ENCODE results near the gene CTAG2. TPM values are rescaled to one million over a fixed set of nuclear protein-coding genes. Genes with fewer than 3 reads are reported as not detected.
"Not testable (repeated sequence)": the region's sequence is repeated elsewhere in the genome, so short reads cannot be mapped to it uniquely, and the experiment has no call there.

Gene CTAG2
- polyA plus RNA-seq (2011; rRNA removed) (not detected in 2 replicates), polyA minus RNA-seq (2011; rRNA and poly(A)+ RNA removed) (not detected in 2 replicates)

DNA sequence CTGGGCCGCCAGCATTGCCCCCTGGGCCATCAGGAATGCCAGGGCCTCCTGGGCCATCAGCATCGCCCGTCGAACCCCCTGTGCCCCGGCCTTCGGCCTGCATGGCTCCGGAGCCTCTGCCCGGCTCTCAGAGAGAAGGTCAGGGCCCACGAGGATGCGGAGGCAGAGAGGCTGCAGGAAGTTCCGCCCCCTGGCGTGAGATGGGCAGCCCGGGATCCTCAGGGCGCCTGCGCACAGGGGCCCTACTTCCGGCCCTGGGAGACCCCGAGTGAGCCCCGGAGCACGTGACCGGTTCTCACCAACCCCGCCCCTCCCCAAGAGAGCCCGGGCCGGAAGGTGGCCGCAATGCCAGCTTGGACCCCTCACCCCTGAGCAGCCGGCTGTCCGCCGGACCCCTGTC lies at the start of gene CTAG2:
Gene CTAG2 (minus strand): TSS at position 167 of the 400 bp plus-strand sequence. CDS start 64 bp downstream, at position 103.
- DNase-seq (ENCODE audit: low read depth); H3K27me3 ChIP-seq (ENCODE audit: control insufficient read depth, insufficient read depth, low read length); H3K4me3 ChIP-seq (ENCODE audit: low read depth, low read length); CTCF ChIA-PET; POLR2A ChIA-PET; H3K36me3 ChIP-seq (ENCODE audit: control insufficient read depth, insufficient read depth, low read length): not testable (repeated sequence)

DNA sequence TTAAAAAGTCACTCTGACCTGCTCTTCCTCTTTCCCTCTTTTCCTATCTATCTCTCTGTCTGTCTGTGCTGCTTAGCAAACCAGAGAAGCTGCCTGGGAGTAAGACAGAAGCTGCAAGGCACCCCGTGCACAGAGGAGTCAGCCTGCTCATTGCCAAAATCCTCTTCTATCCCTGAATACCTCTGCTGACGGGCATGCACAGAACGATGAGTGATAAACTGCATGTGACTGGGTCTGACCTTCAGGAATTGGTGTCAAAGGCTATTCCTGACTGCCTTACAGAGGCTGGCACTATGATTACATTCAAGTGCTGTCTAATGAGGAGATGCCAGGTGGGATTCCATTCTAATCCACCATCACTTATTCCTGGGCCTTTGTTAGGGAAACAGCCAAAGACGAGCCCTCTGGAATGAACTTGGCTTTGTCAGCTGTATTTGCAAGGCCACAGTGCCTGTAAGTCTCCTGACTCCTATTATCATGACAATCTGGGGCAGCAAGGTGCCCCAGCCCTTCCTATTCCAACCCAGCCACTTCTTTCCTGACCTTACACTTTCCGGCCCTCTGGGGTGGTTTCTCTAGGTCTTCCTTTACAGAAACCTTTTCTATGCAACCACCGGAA lies 45.4 kb upstream of the CTAG2 start:
- ChIA-PET CTCF (no interaction called here), POLR2A (no interaction called here)
- Histone ChIP-seq H3K36me3 (ENCODE audit: control insufficient read depth, insufficient read depth, low read length) (no peaks in the 10 kb centered on the region), H3K27me3 (ENCODE audit: control insufficient read depth, insufficient read depth, low read length) (no peaks in the 10 kb centered on the region), H3K4me3 (ENCODE audit: low read depth, low read length) (no peak overlapping the region)
- TF ChIP-seq, protein P1, sequence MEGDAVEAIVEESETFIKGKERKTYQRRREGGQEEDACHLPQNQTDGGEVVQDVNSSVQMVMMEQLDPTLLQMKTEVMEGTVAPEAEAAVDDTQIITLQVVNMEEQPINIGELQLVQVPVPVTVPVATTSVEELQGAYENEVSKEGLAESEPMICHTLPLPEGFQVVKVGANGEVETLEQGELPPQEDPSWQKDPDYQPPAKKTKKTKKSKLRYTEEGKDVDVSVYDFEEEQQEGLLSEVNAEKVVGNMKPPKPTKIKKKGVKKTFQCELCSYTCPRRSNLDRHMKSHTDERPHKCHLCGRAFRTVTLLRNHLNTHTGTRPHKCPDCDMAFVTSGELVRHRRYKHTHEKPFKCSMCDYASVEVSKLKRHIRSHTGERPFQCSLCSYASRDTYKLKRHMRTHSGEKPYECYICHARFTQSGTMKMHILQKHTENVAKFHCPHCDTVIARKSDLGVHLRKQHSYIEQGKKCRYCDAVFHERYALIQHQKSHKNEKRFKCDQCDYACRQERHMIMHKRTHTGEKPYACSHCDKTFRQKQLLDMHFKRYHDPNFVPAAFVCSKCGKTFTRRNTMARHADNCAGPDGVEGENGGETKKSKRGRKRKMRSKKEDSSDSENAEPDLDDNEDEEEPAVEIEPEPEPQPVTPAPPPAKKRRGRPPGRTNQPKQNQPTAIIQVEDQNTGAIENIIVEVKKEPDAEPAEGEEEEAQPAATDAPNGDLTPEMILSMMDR (IDR thresholded peaks at IDR 0.05; ENCODE audit: insufficient read depth, low read depth, low read length) = no peak
- DNase-seq (ENCODE audit: low read depth) = no peak

DNA sequence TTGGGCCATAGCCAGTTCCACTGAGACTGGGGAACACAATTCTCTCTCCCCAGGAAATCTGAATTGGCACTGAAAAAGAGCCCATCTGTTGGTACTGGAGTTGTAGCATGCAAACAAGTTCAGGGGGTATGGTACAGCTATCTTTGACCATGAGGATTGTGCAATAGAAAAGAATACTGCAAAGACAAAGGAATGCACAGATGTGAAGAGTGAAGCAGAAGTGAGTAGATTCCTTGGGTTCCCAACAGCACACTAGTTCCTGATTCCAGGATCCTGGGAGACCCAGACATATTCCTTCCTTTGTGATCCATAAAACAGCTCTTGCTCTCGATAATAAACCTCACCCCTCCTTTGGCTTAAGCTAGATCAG lies 43.3 kb upstream of the CTAG2 start:
- DNase-seq (ENCODE audit: low read depth) = no peak
- POLR2A ChIA-PET = interaction anchor here (0.9 kb wide), 1 partner anchor 31 kb away, joined by 3 read pairs; no protein-coding TSS in a partner anchor
- no peaks in the 10 kb centered on the region for H3K36me3 ChIP-seq (ENCODE audit: control insufficient read depth, insufficient read depth, low read length)
- H3K27me3 ChIP-seq (ENCODE audit: control insufficient read depth, insufficient read depth, low read length) = no peaks in the 10 kb centered on the region
- no peak overlapping the region for H3K4me3 ChIP-seq (ENCODE audit: low read depth, low read length)
- CTCF ChIA-PET = interaction anchor here (1.2 kb wide), 1 partner anchor 16 kb away, joined by 3 read pairs; no protein-coding TSS in a partner anchor
- TF ChIP-seq, protein P1 (IDR thresholded peaks at IDR 0.05; ENCODE audit: insufficient read depth, low read depth, low read length) = no peak

DNA sequence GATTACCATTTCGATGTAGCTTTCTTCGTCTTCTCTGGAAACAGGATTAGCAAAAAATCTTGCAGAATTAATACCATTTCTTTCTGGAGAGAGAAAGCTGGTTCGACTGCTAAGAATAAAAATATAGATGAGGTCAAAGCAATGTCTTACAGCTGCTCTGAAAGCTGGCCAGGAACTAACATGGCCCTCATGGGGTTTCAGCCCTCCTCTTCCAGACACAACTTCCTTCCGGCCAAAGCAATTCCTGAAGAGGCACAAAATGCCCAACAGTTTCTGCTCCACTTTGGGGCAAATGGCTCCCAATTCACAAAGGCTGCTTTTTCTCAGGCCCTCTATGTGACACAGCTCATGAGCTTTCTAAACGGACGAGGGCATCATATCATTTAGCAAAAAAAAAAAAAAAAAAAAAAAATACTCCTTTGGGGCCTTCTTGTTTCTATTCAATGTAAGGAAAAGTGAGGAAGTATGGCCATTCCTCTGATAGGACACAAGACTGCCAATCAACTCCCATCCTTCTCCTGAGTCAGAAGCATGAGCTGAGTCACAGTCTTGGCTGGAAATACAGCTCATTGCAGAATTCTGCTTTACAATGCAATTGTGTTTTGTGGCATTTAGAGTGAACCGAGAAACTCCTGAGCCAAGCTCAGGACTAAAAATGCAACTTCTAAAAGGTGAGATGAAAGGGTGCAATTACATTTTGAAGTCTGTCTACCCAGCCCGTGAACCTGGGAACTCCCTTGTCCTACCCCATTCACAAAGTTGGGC lies 42.7 kb upstream of the CTAG2 start:
- Histone ChIP-seq H3K4me3 (ENCODE audit: low read depth, low read length) (no peak overlapping the region), H3K27me3 (ENCODE audit: control insufficient read depth, insufficient read depth, low read length) (no peaks in the 10 kb centered on the region), H3K36me3 (ENCODE audit: control insufficient read depth, insufficient read depth, low read length) (no peaks in the 10 kb centered on the region)
- ChIA-PET CTCF (interaction anchor here (1.2 kb wide), 1 partner anchor 16 kb away, joined by 3 read pairs; no protein-coding TSS in a partner anchor), POLR2A (interaction anchor here (0.7 to 0.9 kb wide), 2 partner anchors 32 to 66 kb away, joined by 3 read pairs; partner anchors contain the start of gene DKC1)
- TF ChIP-seq, protein P1 (IDR thresholded peaks at IDR 0.05; ENCODE audit: insufficient read depth, low read depth, low read length) = no peak
- DNase-seq (ENCODE audit: low read depth) = no peak

DNA sequence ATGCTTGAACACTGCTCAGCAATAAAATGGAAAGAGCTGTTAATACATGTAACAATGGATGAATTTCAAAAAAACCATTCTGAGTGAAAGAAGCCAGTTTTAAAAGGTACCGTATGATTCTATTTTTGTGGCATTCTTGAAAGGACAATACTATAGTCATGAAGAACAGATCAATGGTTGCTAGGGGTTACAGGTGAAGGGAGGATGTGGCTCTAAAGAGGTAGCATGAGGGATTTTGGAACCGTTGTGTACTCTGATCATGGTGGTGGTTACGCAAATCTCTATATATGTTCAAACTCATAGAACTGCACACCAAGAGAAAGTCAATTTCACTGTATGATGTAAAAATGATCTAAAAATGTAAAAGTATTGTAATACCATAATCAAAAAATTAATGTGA lies 40.0 kb upstream of the CTAG2 start:
- TF ChIP-seq, protein P1 (IDR thresholded peaks at IDR 0.05; ENCODE audit: insufficient read depth, low read depth, low read length) = no peak
- POLR2A ChIA-PET = no interaction called here
- H3K4me3 ChIP-seq (ENCODE audit: low read depth, low read length) = no peak overlapping the region
- no peaks in the 10 kb centered on the region for H3K36me3 ChIP-seq (ENCODE audit: control insufficient read depth, insufficient read depth, low read length)
- no peak for DNase-seq (ENCODE audit: low read depth)
- CTCF ChIA-PET = no interaction called here
- H3K27me3 ChIP-seq (ENCODE audit: control insufficient read depth, insufficient read depth, low read length) = no peaks in the 10 kb centered on the region

DNA sequence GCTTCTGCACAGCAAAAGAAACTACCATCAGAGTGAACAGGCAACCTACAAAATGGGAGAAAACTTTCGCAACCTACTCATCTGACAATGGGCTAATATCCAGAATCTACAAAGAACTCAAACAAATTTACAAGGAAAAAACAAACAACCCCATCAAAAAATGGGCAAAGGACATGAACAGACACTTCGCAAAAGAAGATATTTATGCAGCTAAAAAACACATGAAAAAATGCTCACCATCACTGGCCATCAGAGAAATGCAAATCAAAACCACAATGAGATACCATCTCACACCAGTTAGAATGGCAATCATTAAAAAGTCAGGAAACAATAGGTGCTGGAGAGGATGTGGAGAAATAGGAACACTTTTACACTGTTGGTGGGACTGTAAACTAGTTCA lies 37.1 kb upstream of the CTAG2 start:
- H3K4me3 ChIP-seq (ENCODE audit: low read depth, low read length); H3K27me3 ChIP-seq (ENCODE audit: control insufficient read depth, insufficient read depth, low read length); H3K36me3 ChIP-seq (ENCODE audit: control insufficient read depth, insufficient read depth, low read length); DNase-seq (ENCODE audit: low read depth); CTCF ChIA-PET; POLR2A ChIA-PET: not testable (repeated sequence)

DNA sequence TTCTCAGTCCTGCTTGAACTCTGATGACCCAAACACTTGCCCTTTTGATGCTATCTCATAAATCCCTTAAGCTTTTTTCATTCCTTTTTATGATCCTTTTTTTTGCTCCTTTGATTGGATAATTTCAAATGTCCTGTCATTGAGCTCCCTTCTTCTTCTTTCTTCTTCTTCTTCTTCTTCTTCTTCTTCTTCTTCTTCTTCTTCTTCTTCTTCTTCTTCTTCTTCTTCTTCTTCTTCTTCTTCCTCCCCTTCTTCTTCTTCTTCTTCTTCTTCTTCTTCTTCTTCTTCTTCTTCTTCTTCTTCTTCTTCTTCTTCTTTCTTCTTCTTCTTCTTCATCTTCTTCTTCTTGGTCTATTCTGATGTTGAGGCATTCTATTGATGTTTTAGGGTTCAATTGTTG lies 18.7 kb upstream of the CTAG2 start:
- H3K27me3 ChIP-seq (ENCODE audit: control insufficient read depth, insufficient read depth, low read length); H3K4me3 ChIP-seq (ENCODE audit: low read depth, low read length); POLR2A ChIA-PET; H3K36me3 ChIP-seq (ENCODE audit: control insufficient read depth, insufficient read depth, low read length); DNase-seq (ENCODE audit: low read depth); CTCF ChIA-PET: not testable (repeated sequence)

DNA sequence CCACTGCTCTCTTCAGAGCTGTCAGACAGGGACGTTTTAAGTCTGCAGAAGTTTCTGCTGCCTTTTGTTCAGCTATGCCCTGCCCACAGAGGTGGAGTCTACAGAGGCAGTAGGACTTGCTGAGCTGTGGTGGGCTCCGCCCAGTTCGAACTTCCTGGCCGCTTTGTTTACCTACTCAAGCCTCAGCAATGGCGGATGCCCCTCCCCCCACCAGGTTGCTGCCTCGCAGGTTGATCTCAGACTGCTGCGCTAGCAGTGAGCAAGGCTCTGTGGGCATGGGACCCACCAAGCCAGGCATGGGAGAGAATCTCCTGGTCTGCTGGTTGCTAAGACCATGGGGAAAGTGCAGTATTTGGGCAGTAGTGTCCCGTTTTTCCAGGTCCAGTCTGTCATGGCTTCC lies 17.5 kb upstream of the CTAG2 start:
- DNase-seq (ENCODE audit: low read depth); H3K36me3 ChIP-seq (ENCODE audit: control insufficient read depth, insufficient read depth, low read length); CTCF ChIA-PET; POLR2A ChIA-PET; H3K4me3 ChIP-seq (ENCODE audit: low read depth, low read length); H3K27me3 ChIP-seq (ENCODE audit: control insufficient read depth, insufficient read depth, low read length): not testable (repeated sequence)

Measured in BJ (cell line).